Measurements from ENCODE around the gene ZNF362.

ZNF362 gene

DNA sequence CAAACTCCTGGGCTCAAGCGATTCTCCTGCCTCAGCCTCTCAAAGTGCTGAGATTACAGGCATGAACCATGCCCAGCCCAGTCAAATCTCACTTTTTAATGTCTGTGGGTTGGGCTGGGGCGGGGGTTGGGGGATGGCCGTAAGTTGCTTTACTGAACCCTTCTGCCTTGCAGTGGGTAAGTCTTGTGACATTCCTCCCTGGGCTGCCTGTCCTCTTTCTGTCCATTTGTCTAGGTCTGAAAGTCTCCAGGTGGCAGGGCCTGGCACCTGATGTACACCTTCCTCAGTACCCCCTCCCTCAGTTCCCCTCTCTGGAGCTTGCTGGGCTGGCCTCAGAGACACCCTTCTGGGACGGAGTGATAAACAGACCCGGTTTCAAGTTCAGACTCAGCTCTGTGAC lies 13.3 kb downstream of the ZNF362 start:
- no peak for DNase-seq

DNA sequence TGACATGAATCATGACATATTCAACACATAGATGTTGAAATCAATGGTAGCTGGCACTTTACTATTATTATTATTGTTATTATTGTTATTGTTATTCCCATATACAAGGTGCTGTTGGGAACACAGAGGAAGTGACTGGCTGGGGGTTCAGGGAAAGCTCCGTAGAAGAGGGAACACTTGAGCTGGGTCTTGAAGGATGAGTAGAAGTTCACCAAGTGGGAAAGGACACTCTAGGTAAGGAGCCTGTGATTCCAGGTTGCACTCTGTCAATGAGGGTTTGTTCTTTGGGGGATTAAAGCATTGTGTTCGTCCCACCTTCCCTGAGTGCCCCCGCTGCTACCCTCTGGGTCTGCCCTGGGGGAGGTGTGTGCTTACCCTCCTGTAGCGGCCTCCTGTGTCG lies 14.1 kb downstream of the ZNF362 start:
- no peak for DNase-seq

DNA sequence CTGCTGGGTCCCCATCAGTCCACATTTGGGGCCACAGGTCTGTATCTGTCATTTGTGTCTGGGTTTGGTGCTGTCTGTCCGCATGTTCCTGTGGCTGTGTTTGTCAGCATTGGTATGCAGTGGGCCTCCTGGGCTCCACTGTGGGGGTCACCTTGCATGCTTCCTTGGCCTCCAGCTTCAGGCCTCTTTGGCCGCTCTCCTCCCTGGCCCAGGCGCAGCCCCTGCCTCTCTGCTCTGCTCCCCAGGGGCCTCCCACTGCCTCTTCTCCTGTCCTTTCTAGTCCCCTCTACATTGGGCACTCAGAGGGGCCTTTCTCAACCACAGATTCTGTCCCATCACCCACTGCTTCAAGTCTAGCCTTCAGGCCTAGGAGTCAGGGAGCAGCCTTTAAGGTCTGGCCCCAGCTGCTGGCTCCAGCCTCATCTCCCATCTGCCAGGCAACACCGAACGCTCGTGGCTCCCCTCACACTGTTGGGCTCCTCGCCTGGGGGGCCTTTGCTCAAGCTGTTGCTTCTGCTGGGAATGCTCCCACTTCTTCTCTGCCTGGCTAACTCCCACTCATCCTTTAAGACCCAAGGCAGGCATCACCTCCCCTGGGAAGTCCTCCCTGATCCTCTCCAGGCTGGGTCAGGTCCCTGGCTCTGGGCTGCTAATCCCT lies 14.6 kb downstream of the ZNF362 start:
- DNase-seq: no peak

DNA sequence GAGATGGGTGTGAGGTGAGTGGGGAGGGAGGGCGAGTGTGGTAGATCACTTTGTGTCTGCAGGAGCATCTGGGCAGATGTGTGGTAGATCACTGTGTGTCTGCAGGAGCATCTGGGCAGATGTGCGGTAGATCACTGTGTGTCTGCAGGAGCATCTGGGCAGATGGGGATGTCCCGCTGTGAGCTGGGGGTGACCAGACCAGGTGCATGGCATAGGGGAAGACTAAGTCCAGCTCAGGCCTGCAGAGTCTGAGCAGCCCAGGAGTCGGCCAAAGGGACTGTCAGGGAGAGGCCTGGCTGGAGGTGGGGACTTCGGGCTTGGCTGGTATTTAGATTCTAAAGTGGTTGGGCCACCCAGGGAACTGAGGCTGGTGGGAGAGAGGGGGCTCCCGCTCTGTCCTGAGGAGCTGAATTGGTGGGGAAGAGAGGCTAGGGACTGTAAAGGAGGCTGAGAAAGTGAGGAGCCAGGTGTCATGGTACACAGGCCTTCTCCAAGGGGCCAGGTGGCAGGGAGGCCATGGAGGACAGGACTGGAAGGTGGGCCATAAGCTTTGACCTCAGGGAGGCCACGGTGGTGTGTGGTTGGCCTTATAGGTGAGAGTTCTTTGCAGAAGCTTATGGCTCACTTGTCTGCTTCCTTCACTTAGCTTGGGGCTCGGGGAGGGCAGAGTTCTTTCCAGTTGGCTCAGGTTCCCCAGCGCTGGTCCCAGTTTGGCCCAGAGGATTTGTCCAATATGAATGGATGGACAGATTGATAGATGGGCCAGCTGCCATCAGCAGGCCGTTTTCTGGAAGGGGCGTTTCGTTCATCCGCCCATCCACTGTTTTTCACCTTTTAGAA lies 15.6 kb downstream of the ZNF362 start:
- DNase-seq: no peak

DNA sequence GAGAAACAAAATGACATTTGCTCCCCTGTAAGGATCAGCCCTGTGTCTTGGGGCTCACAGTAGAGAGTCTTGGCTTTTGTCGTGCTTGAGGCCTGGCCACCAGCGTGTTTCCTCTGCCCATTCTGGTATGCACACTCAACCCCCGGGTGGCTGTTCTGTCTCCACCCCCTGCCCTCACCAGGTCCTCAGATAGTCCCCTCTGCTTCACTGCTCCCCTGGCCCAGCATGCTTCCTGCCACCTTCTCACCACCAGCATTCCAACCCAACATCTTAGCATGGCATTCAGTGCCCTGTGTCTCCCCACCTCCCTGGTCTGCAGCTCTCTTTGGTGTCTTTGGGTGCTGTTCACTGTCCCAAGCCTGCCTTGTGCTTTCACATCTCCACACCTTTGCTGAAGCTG lies 16.2 kb downstream of the ZNF362 start:
- DNase-seq: no peak

DNA sequence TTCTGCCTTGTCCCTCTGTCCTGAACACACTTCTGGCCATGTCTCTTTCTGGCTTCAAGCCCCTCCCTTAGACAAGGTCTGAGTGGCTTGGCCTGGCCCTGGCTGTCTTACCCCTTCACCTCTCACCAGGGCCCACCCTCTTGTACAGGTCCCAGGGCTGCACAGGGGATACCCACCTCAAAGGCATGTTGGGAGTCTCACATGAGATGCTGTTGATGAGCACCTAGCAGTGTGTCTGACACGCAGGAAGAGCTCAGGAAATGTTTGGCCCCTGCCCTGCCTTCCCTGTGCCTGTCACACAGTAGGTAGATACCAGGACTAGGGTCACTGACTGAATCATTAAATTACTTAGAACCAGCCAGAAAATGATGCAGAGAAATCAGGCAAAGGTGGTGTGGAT lies 16.6 kb downstream of the ZNF362 start:
- no peak for DNase-seq

DNA sequence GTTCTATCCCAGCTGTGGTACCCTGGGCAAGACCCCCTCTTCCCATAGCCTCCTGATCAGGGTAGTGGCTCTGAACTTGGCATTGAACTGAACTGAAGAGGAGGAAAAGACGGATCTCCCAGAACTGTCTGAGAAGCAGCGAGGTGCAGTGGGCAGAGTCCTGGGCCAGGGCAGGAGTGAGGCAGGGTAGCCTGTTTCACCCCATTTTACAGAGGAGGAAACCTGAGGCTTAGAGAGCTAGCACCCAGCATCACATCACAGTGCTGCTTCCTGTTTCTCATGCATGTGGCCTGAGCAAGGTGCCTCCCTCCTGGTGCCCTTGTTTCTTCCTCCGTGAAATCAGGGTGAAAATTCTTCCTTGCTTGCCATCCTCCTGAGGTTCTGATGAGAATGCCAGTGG lies 17.1 kb downstream of the ZNF362 start:
- no peak for DNase-seq

DNA sequence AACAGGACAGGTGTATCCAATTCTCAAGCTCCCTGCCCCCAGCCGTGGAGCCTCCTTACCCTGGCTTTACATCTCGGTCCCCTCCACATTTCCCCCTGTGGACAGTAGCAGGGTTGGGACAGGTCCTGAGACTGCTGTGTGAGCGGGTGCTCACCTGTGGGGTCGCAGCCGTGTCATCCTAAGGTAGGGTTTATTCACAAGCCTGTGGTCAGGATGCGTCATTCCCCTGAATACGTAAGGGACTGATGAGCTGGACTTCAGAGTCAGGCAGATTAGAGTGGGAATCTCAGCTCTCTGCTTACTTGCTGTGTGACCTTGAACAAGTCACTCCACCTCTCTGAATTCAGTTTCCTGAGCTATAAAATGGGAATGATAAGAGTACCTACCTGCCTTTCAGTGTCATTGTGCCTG lies 17.7 kb downstream of the ZNF362 start:
- no peak for DNase-seq

DNA sequence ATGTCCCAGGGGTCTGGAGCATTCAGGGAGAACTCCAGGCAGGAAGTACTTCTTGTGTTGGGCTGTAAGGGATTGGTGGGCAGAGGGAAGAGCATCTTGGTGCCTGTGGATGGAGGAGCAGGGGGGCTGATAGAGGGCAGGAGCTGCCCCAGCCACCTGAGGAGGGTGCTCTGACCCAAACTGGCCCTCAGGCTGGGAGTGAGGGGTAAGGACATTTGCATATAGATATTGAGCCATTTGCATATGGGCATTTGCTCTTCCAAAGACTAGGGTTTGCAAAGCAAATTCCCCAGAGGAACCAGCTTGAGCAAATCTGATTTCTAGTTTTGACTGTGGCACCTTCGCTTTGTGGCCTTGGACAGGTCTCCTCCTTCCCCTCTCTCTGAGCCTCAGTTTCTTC lies 18.2 kb downstream of the ZNF362 start:
- DNase-seq: no peak

DNA sequence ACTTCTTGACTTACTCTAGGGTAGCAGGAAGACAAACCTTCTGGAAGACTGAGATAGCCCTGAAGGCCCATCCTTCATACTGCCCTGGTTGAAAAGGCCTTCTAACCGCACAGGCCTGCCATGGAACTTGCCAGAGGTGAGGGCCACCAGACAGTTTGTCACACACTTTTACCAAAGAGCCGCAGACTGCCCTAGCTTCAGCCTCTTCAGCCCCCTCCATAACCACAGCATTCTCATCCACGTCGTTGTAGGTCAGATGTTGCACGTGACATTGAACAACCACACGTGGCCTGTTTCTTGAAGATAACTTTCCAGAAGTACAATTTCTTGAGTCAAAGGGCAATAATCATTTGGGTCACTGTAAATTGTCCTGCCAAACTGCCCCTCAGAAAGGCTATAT lies 18.9 kb downstream of the ZNF362 start:
- no peak for DNase-seq

DNA sequence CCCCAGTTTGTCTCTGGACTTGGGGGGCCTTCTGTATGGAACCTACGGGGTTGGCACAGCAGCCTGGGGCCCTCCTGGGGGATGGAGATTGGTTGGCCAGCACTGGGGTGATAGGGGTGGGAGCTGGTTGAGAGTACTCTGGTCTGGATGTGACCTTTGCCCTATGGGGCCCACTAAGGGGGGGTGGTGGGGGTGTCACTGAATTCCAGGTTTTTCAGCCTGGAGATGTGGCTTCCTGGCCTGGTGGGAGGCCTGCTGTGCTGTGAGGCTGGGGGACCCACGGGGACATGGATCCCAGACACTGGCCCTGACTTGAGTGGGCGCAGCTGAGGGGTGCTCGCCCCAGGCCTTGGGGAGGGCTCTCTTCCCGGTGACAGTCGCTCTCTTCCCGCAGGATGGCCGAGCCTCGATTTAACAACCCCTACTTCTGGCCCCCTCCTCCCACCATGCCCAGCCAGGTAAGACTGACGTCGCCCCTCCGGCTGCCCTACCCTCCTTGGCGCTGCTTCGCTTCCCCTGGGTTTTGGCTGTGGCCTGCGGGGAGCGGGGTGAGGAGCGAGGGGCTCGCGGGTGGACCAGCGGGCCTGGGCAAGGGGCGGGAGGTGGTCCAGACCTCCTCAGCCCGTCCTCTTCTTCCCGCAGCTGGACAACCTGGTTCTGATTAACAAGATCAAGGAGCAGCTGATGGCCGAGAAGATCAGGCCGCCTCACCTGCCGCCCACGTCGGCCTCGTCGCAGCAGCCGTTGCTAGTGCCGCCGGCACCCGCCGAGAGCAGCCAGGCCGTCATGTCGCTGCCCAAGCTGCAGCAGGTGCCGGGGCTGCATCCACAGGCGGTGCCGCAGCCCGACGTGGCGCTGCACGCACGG lies 19.6 kb downstream of the ZNF362 start:
- DNase-seq: no peak

DNA sequence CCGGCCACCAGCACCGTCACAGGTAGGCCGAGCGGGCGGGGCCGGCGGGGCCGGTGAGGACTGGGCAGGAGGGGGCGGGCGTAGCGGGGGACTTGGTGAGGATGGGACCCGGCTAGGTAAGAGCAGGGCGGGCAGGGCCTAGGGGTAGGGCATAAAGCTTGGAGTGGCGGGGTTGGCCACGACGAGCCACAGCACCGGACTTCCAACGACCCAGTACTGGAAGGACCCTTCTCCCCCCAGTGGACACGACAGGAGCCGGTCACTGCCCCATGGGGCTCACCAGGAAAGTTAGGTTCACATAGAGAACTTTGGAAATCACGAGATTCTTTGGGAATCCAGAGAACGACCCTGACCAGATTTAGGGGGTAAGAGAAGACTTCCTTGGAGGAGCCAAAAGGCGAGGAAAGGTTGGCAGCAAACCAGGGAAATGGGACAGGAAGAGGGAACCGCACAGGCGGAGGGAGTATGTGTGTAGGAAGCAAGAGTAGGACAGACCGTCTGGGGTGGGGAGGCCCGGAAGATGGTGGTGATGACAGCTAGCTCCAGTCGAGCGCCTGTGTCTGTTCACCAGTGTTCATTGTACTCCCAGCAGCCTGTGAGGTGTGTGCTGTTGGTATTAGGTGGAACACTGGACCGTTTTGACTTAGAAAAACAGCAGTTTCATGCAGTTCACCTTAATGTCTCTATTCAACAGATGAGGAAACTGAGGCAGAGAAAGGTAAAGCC lies 20.4 kb downstream of the ZNF362 start:
- no peak for DNase-seq

DNA sequence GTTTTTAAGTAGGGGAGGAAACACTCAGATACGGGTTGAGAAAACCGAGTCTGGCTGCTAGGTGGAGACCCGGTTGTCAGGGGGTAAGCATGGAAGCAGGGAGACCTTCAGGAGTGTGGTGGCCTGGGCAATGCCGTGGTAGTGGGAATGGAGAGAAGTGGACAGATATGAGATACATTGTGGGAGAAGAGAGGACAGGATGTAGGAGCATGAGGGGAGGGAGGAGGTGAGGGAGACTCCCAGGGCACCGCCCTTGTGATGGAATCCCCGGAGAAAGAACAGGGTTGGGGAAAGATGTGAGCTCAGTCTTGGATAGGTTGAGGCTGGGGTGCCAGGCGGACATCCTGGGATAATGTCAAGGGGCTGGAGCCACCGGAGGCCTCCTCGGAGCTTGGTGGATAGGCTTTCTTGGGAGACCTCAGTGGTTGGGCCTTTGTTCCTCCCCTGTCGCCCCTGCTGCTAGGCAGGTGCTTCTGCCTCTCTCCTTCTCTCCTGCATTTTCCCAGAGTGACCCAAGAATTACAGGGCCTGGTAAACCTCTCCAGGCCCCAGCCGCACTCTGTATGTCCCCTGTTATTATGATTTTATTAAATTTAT lies 21.3 kb downstream of the ZNF362 start:
- no peak for DNase-seq

DNA sequence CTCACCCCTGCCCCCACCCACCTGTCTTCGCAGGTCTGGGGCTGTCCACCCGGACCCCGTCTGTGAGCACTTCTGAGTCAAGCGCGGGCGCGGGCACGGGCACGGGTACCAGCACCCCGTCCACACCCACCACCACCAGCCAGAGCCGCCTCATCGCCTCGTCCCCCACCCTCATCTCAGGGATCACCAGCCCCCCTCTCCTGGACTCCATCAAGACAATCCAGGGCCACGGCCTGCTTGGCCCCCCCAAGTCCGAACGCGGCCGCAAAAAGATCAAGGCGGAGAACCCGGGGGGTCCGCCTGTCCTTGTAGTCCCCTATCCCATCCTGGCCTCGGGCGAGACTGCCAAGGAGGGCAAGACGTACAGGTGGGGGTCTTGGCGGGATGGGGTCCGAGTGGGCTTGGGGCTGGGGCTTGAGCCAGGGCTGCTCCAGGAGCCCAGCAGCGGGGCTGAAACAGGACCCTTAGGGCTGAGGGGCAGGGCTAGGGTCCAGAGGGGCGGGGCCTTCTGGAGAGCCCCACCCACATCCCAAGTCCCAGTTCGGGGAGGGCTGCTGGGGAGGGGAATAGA lies 23.9 kb downstream of the ZNF362 start:
- no peak for DNase-seq

DNA sequence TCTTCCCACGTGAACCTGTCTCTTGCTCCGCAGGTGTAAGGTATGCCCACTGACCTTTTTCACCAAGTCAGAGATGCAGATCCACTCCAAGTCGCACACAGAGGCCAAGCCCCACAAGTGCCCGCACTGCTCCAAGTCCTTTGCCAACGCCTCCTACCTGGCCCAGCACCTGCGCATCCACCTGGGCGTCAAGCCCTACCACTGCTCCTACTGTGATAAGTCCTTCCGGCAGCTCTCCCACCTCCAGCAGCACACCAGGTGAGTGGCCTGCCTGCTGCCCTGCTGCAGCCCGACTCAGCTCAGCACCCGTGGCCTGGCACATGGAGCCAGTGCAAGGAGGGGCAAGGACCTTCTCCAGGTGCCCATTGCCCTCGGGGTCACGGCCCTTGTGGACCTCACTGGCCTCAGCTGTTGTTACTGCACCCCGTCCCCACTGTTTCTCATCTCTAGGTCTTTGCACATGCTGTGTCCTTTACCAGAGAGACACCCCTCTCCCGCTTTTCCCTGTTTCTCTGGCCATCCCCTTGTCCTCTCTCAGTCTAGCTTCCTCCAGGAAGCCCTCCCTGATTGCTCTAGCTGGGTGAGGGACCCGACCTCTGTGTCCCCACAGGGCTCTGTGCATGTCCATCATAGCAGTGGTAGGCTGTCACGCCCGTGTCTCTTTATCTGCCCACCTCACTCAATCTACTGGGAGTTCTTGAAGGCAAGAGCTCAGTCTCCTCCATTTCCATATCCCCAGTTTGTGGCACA lies 25.4 kb downstream of the ZNF362 start:
- DNase-seq: no peak

DNA sequence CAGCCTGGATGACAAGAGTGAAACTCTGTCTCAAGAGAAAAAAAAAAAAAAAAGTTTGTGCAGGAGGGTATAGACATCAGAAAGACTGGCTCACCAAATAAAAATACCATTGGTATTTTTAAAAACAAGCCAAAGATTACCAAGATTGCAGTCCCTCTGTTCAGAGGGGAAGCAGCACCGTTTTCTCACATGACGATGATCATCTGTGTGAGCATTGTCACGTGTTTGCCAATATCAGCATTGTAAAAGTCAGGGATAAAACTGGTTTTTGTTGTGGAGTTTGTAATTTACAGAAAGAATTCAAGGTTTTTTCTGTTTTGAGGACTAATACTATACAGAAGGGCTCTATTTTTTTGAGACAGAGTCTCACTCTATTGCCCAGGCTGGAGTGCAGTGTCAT lies 26.5 kb downstream of the ZNF362 start:
- no peak for DNase-seq

DNA sequence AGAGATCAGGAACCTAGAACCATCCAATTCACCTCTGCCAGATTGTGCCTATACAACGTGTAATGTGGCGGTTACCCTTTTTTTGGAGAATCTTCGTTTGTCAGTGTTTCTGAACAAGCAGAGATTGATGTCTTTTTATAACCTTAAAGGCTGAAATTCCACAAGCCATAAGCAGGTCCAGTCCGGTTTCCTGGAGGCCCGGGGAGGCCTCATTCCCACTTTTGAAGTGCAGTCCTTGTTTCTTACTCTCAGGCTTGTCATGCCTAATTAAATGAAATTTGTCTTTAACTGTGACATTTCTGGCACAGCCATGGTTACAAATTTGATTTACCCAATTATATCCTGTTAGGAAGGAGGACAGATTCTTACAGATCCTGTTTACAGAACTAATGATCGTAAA lies 27.8 kb downstream of the ZNF362 start:
- no peak for DNase-seq

DNA sequence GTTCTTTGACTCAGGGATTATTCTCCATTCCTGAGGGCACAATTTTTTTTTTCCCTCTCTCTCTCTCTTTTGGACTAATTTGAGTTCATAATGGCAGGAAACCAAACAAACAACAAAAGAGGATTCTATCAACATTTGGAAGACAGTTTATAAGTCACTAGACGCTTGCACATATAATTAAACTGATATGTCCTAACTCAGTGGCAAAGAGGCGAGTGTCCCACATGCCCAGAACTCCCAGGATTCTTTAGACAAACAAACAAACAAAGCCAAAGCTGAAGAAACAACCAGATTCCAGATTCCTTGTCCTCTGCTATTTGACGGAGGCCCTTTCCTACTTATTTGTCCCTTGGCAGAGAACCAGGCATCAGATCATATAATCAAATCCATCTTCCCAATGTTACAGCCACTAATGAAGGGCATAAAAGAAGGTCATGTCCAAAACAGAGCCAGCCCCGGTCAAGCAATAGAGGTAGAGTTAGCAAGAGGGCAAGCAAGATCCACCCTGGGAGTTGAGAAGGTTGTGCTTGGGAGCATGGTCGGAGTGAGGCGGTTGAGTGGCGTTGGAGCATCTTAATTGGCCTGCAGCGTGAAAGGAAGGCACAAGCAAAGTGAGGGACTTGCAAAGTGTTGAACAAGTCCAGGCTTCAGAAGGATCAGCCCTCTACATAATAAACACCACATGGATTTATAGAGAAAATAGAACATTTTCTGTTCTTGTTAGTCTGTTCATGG lies 30.3 kb downstream of the ZNF362 start:
- no peak for DNase-seq

DNA sequence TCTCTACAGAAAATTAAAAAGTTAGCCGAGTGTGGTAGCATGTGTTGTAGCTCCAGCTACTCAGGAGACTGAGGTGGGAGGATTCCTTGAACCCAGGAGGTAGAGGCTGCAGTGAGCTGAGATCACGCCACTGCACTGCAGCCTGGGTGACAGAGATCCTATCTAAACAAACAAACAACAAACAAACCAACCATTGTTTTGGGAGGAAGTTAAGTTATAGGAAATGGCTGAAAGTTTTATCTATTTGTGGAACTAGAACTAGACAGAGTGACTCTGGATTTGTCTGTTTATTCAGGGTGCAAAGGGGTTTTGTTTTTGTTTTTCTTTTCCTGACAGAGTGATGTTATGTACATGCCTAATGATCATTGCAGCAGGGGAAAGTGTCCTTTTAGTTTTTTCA lies 31.0 kb downstream of the ZNF362 start:
- no peak for DNase-seq

DNA sequence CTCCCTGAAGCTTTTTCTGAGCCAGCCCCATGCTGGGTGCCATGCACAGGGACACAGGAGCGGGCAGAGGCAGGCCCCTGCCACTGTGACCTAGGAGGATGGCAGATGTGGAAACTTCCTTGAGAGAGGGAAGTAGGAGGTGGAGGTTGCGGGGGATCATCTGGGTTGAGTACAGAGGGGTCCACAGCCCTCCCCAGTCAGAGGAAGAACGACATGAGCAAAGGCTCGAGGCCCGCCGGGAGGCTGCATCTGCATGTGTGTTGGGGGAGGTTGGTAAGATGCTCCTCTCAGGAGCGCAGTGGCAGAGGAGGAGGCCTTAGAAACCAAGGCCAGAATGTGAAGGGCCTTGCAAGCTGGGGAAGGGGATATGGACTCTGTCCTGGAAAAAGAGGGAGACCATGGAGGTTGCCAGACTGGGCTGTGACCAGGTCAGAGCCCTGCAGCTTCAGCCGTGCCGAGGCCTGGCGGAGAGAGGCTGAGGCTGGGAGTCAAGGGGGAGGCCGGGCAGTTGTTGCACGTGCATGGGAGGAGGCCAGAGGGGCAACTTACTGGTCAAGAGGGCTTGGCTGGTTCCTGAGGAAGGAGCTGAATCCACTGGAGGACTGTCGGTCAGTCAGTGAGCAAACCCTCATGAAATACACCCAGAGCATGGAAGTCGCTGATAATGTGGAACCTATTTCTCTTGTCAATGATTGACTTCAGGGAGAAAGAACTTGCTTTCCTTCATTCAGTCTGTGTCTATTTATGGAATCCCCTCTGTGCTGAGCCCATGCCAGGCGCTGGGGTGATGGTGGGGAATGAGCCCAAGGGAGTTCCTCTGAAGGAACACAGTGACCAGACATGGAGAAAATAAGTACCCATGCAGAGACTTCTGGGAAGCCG lies 32.9 kb downstream of the ZNF362 start:
- DNase-seq: no peak

All from DMS153 (cell line).